HG02763 (cell line): ENCODE measurements around the gene FOS.
A peak's percentile ranks its signal among the peaks of the same experiment; 100 is the strongest.
"Not testable (repeated sequence)": the region's sequence is repeated elsewhere in the genome, so short reads cannot be mapped to it uniquely, and the experiment has no call there.

Experiments used
- ATAC-seq: cut with Tn5 transposase; IDR thresholded peaks from one replicate; pipeline ENCODE4 v1.9.1; 2021; ENCODE audit warnings: mild to moderate bottlenecking, moderate library complexity; ENCODE audit not compliant: unreplicated experiment

Gene FOS

DNA sequence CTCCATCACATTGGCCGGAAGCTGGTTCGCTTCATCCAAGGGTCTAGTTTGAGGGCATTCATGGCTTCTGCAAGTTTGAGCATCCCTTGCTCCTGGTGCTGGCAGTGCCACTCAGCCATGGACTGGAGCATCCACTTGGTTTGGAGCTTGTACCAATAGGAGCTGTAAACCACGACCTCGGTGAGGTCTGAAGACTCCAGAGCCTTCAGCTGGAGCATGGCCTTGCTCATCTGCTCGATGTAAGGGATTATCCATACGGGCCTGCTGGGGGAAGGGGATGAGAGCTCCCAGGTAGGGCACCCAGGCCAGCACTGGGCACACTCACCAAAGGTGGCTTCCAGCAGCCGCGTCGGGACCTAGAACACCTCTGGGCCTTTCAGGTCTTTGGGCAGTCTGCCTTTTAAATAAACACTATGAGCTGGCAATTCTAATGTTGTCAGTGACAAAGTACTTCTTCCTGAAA, 13.5 kb downstream of the FOS start:
- ATAC-seq: no peak

DNA sequence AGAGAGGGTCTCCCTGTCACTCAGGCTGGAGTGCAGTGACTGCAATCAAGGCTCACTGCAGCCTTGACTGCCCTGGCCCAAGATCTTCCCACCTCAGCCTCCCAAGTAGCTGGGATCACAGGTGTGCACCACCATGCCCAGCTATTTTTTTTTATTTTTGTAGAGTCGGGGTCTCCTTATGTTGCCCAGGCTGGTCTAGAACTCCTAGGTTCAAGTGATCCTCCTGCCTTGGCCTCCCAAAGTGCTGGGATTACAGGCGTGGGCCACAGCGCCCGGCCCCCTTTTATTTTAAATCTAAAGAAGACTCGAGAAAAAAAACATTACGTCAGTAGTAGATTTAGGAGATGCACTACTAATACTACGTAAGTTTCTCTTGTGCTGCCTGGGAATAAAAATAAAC, 14.3 kb downstream of the FOS start:
- ATAC-seq: no peak

DNA sequence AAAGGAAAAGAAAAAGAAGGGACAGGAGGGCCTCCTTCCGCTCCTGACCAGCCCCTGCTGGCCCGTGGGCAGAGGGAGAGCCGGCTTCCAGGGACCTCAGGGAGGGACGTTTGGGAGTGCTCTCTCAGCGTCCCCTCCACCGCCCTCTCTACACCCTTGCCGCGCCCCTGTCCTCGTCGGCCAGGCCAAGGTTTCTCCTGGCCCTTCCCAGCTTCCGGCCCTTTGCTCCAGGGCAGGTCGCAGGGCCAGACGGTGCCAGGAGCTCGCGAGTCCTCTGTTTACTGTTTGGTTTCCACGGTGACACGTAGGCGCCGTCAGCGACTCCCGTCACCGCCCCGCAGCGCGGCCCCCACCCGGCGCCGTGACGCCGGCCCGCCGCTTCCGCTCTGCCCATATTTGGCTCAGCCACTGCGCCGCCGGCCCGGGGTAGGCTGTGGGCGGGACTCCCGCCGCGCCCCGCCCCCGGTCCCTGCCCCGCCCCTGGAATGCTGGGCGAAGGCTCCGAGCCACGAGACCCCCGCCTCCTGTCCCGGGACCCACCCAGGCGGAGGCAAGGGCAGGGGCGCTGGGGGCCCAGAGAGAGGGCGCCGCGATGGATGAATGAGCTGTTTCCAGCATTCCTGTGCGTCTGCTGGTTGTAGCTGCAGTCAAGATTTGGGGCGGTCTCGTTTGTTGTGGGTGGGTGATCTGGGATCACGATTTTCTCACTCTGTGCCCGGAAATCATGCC, 15.5 kb downstream of the FOS start:
- peak; percentile 95 for ATAC-seq

DNA sequence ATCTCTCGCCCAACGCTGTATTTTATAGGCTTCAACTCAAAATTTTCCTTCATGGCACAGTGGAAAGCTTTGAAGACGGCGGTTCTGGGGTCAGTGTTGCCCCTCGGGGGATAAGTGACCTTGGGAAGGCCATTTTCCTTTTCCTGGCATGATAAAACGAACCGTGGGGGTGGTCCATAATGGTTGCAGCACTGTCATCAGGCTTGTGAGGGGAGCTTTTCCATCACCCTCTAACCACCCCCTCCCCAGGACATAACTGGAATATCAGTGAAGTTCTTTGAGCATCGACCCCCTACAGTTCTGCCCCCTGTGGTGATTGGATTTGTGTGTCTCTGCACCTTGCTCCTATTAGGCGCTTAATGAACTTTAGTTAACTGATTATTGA, 16.0 kb downstream of the FOS start:
- ATAC-seq: no peak

DNA sequence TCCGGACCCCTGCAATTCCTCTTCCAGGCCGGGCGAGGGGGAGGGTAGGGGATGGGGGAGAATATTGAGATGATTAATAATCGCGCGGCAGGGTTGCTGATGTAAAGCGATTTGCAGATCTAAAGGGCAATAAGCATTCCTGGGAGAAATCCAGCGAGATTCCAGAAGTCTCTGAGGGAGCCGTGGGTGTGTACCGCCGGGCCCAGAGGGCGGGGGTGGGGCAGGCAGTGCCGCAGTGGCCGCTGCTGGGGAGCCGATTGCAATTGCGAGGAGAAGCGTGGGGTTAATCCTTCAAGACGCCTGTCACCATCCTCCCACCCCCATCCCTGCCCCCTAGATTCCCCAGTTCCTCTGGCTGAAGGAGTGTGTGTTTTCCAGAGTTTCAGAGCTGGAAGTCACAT, 16.4 kb downstream of the FOS start:
- ATAC-seq: no peak

DNA sequence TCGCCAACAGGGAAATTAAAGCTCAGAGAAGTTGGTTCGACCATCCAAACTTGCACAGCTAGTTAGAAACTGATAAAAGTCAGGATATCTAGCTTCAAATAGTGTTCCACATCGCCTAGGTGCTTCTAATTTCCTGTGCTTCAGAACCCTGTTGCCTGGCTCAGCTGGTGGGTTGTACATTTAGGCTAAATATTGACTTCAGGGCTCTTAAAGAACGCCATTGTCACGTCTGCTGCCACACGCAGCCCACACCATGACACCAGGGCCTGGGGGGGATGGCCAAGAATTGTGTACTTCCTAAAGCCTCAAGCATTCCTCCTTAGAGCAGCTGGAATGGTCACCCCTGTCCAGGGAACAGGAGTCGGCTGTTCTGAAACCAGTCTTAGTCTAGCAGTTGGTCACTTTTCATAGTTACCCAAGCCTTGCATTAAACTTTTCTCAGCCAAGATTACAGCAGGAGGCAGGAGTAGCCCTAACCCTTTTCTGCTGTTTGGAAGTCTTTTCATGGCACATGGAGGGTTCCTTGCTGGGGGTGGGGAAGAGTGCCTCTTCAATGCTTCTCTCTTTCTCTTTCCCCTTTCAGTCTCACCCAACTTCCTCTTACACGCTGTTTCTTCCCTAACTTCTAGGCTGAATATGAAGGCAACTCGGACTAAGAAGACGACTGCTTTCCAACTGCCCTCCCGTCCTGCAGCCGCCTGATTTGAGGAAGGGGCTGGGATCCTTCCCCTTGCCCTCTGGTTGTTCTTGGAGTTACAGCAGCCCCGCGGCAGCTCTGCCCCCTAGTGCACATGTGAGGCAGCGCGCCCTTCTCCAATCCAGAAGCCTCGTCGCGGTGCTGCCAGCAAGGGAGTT, 17.1 kb downstream of the FOS start:
- peak; percentile 29 for ATAC-seq

DNA sequence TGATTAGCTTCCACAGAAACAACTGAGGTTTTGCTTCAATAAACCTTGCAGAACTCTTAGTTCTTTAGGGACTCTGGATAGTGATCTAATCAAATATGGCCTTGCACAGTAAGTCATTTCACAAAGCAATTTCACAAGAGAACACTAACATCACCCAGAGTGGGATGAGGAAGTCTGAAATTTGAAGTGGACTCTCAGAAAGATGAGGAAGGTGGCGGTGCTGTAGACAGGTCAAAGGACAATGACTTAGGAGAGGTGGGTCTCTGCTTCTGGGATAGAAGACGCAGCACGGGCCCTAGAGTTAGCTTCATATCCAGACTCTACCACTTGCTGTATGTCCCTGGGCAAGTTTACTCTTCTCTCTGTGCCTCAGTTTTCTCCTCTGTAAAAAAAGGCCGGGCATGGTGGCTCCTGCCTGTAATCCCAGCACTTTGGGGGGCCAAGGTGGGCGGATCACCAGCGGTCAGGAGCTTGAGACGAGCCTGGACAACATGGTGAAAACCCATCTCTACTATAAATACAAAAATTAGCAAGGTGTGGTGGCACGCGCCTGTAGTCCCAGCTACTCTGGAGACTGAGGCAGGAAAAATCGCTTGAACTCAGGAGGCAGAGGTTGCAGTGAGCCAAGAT, 18.9 kb downstream of the FOS start:
- ATAC-seq: no peak

DNA sequence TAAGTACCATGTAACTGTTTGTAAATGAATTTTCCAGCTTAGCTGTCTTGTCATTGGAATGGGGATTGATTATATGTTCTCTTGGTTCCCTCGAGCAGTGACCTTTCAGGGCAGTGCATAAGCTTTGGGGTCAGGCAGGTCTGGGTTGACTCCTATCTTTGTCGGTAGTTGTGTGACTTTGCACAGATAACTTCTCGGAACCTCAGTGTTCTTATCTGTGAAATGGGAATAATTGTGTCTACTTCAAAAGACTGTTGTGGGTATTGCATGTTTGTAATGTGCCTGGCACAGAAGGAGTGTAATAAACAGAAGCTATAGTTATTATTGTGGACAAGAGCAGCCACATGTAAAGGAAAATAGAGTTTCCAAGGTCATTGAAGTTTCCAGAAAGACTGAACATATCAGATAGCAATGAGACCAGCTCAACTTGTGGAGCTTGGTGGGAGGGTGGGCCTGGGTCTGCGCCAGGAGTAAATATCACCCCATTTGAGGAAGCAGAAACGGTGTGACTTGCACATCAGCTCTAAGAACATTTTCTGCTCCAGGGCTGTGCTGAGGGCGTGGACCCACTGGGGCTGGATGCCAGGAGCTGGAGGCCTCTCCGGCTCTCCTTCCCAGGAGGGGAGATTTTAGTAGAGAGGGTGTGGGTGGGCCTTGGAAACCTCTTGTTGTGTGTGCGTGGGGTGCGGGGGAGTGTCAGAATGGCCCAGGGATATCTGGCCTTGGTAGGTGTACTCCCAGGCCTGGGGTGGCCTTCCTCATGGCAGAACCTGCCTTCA, 19.7 kb downstream of the FOS start:
- ATAC-seq: no peak

DNA sequence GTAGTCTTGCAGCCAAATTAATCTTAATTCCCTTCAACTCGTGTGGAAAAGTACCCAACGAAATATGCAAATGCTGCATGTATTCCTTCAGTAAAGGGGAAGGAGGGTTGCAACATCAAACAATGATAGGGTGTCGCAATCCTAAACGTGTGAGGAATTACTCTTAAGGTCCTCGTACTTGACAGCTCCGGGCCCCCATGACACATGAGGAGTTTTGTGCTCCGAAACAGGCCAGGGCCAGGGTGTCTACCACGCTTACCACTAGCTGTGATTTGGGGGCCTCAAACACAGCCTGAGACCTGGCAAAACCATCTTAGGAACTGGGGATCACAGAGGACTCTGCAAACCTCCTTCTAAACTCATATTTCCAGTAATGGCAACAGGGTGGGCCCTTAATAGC, 20.4 kb downstream of the FOS start:
- no peak for ATAC-seq

DNA sequence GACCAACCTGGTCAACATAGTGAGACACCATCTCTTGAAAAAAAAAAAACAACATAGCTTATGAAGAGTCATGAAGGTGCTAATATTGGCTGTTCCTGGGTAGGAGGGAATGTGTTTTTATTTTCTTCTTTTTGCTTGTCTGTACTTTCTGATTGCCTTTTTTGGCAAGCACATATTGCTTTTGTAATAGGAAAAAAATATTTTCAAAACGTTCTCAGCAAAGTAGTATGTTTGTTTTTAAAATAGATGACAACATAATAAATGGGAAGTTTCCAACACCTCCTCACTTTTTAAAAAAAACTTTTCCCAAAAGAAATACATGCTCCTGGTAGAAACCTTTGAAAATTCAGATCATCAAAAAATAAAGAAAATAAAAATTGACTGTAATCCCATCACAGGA, 20.9 kb downstream of the FOS start:
- no peak for ATAC-seq

DNA sequence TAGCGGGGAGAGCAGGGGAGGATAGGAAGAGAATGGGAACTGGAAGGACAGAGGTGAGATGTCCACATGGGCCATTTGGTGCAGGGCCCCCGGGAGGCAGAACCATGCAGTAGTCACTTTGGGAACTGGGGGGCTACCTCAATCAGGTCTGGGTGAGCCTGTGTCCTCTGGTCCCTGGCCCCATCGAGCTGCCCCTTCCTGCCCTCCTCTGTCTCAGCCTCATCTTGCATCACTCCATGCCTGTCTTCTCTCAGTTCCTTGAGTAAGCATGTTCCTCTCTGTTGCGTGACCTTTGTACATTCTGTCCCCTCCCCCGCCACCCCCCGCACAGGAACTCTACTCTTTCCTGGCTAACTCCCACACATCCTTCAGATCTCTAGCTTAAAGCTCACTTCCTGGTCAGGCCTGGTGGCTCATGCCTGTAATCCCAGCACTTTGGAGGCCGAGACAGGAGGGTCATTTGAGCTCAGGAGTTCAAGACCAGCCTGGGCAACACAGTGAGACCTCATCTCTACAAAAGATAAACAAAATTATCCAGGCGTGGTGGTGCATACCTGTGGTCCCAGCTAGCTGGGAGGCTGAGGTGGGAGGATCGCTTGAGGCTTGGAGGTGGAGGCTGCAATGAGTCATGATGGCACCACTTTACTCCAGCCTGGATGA, 23.2 kb downstream of the FOS start:
- ATAC-seq: no peak

DNA sequence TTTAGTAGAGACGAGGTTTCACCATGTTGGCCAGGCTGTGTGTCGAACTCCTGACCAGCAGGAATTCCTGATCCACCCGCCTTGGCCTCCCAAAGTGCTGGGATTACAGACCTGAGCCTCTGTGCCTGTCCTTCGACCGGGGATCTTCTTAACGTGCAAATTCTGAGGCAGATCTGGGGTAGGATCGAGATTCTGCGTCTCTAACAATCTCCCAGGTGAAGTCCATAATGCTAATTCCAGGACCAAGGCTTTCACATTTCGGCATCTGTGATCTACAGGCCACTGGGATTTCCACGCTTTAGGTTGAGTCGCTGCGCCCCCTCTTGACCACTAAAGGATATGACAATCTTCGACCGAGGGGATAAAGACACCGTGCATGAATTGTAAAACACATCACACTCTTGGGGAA, 24.8 kb downstream of the FOS start:
- ATAC-seq: no peak

DNA sequence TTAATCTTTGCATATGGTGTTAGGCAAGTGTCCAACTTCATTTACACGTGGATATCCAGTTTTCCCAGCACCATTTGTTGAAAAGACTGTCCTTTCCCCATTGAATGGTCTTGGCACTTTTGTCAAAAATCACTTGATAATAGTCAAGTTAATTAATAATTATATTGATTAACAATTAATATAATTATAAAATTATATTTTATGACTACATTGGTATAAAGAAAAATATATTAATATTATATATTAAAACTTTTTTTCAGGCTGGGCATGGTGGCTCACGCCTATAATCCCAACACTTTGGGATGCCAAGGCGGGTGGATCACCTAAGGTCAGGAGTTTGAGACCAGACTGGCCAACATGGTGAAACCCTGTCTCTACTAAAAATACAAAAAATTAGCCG, 27.8 kb downstream of the FOS start:
- ATAC-seq: not testable (repeated sequence)

DNA sequence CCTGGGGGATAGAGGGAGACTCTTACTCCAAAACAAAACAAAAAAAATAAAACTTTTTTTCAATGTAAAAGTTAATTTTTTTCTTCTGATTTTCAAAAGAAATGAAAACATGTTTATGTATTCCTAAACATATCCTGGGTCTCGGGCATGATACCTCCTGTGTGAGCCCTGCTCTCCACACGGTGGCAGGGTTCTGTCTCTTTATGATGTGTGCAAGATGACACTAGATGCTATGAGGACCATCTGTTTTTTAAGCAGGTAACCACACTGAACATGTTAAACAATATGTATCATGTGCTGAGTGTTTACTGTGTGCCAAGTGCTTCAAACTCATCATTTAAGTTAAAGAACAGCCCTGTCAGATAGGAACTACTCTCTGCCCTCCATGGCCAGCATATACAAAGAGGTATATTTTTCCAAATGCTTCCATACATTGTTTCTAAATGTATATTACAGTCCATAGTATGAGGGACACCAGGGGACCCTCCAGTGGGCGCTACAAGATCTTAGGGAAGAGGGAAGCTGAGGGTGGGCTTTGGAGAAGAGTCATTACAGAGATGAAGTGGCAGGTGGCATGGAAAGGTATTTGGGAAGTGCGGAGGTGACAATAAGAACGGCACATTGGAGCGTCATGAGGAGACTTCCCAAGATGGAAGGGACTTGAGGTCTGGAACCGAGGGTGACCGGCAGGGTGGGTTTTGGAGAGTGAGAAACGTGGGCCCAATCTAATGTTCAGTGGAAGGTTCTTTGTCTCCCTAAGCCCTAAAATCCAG, 28.5 kb downstream of the FOS start:
- no peak for ATAC-seq

DNA sequence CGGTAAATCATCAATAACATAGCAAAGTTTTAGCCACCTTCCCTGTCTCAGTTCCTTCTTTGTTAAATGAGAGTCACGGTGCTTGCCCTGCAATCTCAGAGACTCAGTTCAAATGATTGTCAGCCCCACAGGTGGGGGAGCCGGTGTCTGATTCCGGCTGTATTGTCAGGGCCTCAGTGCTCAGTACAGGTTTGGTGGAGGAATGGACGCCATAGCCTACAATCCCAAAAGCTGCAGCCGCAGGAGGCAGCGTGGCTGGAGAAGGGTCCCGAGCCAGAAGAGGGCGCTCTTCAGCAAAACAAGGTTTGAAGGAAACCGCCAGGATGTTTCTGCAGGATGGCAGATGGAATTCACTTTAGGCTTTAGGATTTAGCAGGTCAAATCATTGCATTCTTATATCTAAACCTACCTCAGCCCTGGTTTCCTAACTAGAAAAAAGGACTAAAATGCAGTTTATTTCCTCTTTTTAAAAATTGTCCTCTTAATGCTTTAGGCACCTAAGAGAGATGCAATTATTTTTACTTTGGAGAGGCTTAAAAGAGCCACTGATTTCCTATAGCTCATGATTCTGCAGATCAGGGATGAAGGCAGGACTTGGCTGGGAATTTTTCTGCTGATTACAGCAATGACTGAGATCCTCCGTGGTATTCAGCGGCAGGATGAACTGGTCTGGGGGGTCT, 29.2 kb downstream of the FOS start:
- ATAC-seq: no peak

DNA sequence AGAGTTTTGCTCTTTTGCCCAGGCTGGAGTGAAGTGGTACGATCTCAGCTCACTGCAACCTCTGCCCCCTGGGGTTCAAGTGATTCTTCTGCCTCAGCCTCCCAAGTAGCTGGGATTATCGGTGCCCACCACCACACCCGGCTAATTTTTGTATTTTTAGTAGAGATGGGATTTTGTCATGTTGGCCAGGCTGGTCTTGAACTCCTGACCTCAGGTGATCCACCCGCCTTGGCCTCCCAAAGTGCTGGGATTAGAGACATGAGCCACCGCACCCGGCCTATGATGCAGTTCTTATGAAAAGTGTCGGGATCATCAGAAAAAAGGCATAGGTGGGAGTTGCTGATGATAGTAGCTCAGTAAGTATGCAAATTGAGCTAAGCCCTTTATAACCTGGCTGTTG, 30.4 kb downstream of the FOS start:
- not testable (repeated sequence) for ATAC-seq

DNA sequence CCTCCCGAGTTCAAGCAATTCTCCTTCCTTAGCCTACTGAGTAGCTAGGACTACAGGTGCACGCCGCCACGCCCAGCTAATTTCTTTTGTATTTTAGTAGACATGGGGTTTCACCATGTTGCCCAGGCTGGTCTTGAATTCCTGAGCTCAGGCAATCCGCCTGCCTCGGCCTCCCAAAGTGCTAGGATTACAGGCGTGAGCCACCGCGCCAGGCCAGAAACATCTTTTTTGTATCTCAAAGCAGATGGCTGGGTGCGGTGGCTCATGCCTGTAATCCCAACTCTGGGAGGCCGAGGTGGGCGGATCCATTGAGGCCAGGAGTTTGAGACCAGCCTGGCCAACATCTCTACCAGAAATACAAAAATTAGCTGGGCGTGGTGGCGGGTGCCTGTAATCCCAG, 30.9 kb downstream of the FOS start:
- not testable (repeated sequence) for ATAC-seq

DNA sequence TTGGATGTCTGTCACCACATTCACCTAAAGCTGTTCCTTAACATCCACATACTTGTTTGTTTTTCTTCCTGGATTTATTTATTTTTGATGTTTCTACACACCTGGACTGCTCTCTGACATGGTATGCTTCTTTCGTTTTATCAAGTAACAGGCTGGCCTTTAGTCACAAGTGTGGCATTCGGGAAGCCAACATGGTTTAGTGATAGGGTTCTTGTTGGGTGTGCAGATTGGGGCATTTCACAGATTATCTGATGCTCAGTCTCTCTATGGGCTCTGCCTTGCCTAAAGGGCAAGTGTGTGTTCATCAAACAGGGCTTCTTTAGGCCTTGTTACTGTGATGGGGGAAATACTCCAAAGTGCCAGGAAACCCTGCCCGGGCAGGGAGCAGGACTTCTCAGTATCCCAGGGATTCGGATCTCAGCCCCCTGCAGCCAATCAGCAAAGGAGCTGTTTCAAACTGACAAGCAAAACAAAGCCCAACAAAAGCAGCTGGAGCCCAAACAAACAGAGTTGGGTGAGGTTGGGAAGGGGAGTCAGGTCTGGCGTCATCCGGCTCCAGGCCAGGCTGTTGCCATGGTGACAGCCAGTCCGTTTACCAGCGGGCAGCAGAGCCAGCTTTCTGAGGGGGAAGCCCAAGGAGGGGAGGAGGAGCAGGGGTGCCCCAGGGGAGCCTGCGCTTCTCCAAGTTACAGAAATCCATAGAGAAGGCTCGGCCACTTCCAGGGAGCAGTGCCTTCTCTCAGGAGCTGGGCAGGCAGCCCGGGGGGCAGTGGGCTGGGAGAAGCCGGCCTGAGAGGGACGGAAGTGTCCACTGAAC, 31.9 kb downstream of the FOS start:
- ATAC-seq: no peak
